Activated naive CD8-positive, alpha-beta T cell treated with anti-CD3 and anti-CD28 coated beads, Interleukin-2, amount 50 U/mL, for 24 hours (primary cell): ENCODE data around the gene IL17RC.
A peak's percentile ranks its signal among the peaks of the same experiment; 100 is the strongest.

Experiments
- ATAC-seq: fragments of 150-1000 bp; cut with Tn5 transposase; one replicate; pipeline ENCODE4 v1.10.0; 2021
- DNase-seq: peaks from one replicate; pipeline ENCODE4 v3.0.0; 2021
- H3K27ac Mint-ChIP-seq: one replicate; pipeline ENCODE4 v1.8.0; 2021; ENCODE audit warnings: mild to moderate bottlenecking, mixed read lengths
- H3K27me3 Mint-ChIP-seq: one replicate; pipeline ENCODE4 v1.8.0; 2021; ENCODE audit warnings: mixed read lengths
- H3K36me3 Mint-ChIP-seq: one replicate; pipeline ENCODE4 v1.8.0; 2021; ENCODE audit warnings: low read depth, mixed read lengths
- H3K4me1 Mint-ChIP-seq: one replicate; pipeline ENCODE4 v1.8.0; 2021; ENCODE audit warnings: mixed read lengths
- H3K4me3 Mint-ChIP-seq: one replicate; pipeline ENCODE4 v1.8.0; 2021; ENCODE audit warnings: mild to moderate bottlenecking, moderate library complexity, mixed read lengths
- H3K9me3 Mint-ChIP-seq: one replicate; pipeline ENCODE4 v1.8.0; 2021; ENCODE audit warnings: mixed read lengths

Gene IL17RC

DNA sequence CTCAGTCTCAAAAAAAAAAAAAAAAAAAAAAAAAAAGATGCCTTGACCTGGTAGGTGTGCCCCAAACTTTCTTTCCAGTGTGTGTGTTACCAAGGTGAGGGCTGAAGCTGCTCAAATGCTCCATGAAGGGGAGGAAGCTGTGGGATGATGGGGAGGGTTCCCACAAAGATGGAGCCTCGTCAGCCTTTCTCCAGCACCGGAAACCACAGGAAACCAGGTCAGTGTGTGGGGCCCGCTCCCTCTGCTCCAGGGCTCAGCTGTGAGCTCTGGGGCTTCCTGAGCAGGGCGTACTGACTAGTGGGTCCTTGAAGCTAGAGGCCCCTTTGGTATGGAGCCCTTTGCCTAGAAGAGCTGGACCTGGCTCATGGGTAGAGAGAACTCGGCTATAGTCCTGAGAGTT is 14.9 kb upstream of the IL17RC start:
- peak; percentile 48 for DNase-seq
- Mint-ChIP-seq H3K27ac (peak overlapping the region; percentile 78), H3K27me3 (no peaks in the 10 kb centered on the region), H3K36me3 (no peaks in the 10 kb centered on the region), H3K4me3 (peak overlapping the region; percentile 65), H3K9me3 (no peaks in the 10 kb centered on the region), H3K4me1 (peaks cover 44% of the 10 kb centered on the region)
- ATAC-seq: peak; percentile 73

DNA sequence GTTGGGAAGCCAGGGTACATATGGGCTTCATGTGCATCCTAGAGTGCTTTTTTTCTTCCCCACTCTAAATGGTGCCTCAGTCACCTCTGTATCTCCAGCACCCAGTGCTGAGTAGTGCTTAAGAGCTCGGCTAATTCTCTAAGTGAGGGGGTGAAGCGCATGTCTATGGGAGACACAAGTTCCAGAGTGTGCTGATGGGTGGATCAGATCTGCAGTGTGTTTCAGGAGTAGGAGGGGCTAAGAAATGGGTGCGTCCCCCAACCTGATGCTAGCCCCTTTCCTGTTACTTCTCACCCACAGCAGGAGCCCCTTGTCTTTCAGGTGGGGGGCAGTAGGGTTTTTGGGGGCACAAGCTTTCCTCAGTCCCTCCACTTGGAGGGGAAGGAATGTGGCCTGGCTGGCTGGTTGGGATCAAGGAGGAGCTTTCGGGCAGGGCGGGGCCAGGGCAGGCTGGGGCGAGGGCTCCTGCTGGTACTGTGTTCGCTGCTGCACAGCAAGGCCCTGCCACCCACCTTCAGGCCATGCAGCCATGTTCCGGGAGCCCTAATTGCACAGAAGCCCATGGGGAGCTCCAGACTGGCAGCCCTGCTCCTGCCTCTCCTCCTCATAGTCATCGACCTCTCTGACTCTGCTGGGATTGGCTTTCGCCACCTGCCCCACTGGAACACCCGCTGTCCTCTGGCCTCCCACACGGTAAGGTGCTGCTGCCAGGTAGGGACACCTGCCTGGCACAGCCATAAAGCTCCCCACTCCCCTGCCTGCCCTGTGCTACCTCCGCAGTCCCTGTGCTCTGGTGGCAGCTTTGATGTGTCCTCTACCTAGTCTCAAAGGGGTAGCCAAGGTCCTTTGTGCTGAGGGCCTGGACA is 14.3 kb upstream of the IL17RC start, which contains the start of gene IL17RE:
TSS of gene IL17RE (plus strand) at position 477 of the 866 bp plus-strand sequence. CDS start at position 562, 85 bp downstream.
- Mint-ChIP-seq H3K4me1 (peaks cover 40% of the 10 kb centered on the region), H3K36me3 (no peaks in the 10 kb centered on the region), H3K4me3 (peak within 1 kb of the TSS; percentile 65), H3K27me3 (no peaks in the 10 kb centered on the region), H3K27ac (peak within 1 kb of the TSS; percentile 78), H3K9me3 (no peaks in the 10 kb centered on the region)
- peak; percentile 73 for ATAC-seq
- DNase-seq: peak; percentile 22

DNA sequence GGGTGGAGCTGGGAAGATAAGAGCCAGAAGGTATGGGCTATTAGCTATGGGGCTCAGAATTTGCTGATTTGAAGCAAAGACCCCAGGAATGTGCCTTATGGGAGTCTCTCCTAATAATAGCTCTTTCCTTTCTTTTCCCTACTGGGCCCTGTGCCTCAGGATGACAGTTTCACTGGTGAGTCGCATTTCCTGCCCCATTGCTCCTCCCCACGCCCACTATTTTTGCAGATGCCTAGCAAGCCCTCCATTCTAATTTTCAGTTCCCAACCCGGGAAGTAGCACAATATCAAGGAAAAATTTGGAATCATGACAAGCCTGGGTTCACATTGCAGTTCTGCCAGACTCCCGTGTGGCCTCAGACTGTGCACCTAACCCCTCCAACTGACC is 13.7 kb upstream of the IL17RC start:
- peak overlapping the region; percentile 65 for H3K4me3 Mint-ChIP-seq
- ATAC-seq (no peak), DNase-seq (peak; percentile 36)
- H3K27ac Mint-ChIP-seq: peak overlapping the region; percentile 67
- H3K27me3 Mint-ChIP-seq: no peaks in the 10 kb centered on the region
- peaks cover 36% of the 10 kb centered on the region for H3K4me1 Mint-ChIP-seq
- H3K36me3 Mint-ChIP-seq: no peaks in the 10 kb centered on the region
- no peaks in the 10 kb centered on the region for H3K9me3 Mint-ChIP-seq

DNA sequence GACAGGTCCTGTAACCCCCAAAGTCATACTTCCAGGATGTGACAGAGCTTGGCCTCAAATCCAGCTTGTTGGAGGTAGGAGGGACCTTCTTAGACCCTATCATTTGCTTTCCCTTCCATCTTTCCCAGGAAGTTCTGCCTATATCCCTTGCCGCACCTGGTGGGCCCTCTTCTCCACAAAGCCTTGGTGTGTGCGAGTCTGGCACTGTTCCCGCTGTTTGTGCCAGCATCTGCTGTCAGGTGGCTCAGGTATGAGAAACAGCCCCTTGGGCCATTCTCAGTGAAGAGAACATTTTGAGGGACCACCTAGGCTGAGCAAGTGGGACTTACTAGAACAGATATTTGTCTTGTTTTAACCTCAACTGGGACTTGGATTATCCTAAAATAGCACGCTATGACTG is 13.0 kb upstream of the IL17RC start:
- Mint-ChIP-seq H3K4me1 (peaks cover 30% of the 10 kb centered on the region), H3K9me3 (no peaks in the 10 kb centered on the region), H3K27me3 (no peaks in the 10 kb centered on the region), H3K36me3 (no peaks in the 10 kb centered on the region), H3K27ac (no peak overlapping the region), H3K4me3 (no peak overlapping the region)
- no peak for ATAC-seq
- no peak for DNase-seq

- H3K36me3 Mint-ChIP-seq: no peaks in the 10 kb centered on the region
- ATAC-seq: no peak
Measured at GRCh38 chr3:9906480-9906879, 10.4 kb upstream of the IL17RC start.

DNA sequence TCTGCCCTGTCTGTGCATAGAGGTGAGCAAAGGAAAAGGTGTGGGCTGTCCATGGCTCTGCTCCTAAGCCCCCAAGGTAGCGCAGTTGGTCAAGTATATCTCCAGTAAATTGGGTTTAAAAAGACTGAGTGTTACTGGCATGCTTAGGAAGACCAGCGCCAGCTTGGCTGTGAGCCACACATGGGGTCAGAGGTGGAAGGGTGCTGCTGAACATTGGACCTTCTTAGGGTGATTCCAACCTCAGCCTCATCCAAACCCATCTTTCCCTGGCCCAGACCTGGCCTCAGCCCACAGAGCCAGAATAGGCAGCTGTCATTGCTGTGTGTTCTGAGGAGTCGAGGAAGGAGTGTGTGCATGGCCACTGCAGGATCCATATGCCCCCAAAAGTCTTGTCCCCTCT is 8.6 kb upstream of the IL17RC start:
- Mint-ChIP-seq H3K4me3 (no peak overlapping the region), H3K9me3 (no peaks in the 10 kb centered on the region), H3K27ac (no peak overlapping the region), H3K4me1 (peaks cover 22% of the 10 kb centered on the region), H3K36me3 (no peaks in the 10 kb centered on the region), H3K27me3 (peaks cover 3% of the 10 kb centered on the region)
- no peak for ATAC-seq
- no peak for DNase-seq

More at GRCh38 chr3:9906480-9906879, 10.4 kb upstream of the IL17RC start:
- Mint-ChIP-seq H3K4me3 (no peak overlapping the region), H3K27ac (no peak overlapping the region), H3K9me3 (no peaks in the 10 kb centered on the region), H3K4me1 (peaks cover 33% of the 10 kb centered on the region), H3K27me3 (peaks cover 3% of the 10 kb centered on the region)
- DNase-seq: no peak

DNA sequence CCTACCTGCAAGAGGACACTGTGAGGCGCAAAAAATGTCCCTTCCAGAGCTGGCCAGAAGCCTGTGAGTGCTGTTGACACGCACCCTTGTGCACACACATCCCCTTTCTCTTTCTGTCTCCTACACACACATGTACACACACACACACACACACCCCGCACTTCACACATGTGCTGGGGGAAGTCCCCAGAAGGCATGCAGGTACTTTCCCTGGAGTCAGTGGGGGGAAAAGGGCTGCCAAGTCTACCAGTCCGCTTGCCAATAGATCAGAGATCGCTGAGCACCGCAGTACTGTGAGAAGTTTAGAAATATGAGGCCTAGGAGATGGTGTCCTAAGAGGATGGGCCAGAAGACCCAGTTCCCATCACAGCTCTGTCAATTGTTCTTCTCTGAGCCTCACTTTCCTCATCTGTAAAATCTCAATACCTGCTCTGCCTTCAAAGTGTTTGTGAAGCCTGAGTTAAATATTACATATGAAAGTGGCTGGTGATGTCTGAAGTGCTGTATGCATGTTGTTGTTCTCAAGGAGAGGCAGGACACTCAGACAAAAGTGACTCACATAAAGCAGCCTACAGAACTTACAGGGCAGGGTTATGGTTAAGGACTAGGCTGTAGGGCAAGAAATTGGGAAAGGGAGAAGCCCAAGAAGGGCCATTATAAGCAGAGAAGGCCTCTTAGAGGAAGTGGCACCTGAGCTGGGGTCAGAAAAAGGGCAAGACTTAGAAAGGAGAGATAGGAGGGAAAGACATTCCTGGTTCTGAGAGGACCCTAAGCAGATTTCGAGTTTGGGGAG is 7.5 kb upstream of the IL17RC start:
- peak; percentile 21 for ATAC-seq
- H3K9me3 Mint-ChIP-seq: no peaks in the 10 kb centered on the region

DNA sequence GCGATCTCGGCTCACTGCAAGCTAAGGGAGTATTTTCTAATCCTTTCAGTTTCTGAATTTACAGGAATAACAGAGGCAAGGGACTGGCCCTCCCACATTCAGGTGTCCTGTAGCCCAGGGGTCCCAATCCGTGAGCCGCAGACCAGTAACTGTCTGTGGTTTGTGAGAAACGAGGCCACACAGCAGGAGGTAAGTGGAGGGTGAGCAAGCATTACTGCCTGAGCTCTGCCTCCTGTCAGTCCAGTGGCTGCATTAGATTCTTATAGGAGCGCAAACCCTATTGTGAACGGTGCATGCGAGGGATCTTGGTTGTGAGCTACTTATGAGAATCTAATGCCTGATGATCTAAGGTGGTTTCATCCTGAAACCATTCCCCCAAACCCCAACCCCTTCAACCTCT is 5.0 kb upstream of the IL17RC start:
- ATAC-seq: no peak
- H3K36me3 Mint-ChIP-seq: no peaks in the 10 kb centered on the region
- peaks cover 27% of the 10 kb centered on the region for H3K4me1 Mint-ChIP-seq
- no peak overlapping the region for H3K27ac Mint-ChIP-seq
- no peak for DNase-seq
- peaks cover 6% of the 10 kb centered on the region for H3K27me3 Mint-ChIP-seq
- H3K4me3 Mint-ChIP-seq: no peak overlapping the region
- no peaks in the 10 kb centered on the region for H3K9me3 Mint-ChIP-seq

More for the DNA sequence above, 7.5 kb upstream of the IL17RC start:
- H3K4me1 Mint-ChIP-seq: peaks cover 16% of the 10 kb centered on the region
- no peak overlapping the region for H3K4me3 Mint-ChIP-seq
- no peaks in the 10 kb centered on the region for H3K36me3 Mint-ChIP-seq
- H3K27me3 Mint-ChIP-seq: peaks cover 6% of the 10 kb centered on the region
- no peak overlapping the region for H3K27ac Mint-ChIP-seq
- no peak for DNase-seq

GRCh38 chr3:9912294-9912935 is 4.5 kb upstream of the IL17RC start:
- H3K4me3 Mint-ChIP-seq: no peak overlapping the region
- H3K4me1 Mint-ChIP-seq: peaks cover 27% of the 10 kb centered on the region
- no peak overlapping the region for H3K27ac Mint-ChIP-seq

GRCh38 chr3:9913601-9914000 is 3.3 kb upstream of the IL17RC start:
- H3K4me1 Mint-ChIP-seq: peaks cover 27% of the 10 kb centered on the region
- no peak for ATAC-seq
- peaks cover 6% of the 10 kb centered on the region for H3K27me3 Mint-ChIP-seq
- H3K9me3 Mint-ChIP-seq: no peaks in the 10 kb centered on the region
- no peak overlapping the region for H3K4me3 Mint-ChIP-seq
- DNase-seq: no peak
- no peaks in the 10 kb centered on the region for H3K36me3 Mint-ChIP-seq
- H3K27ac Mint-ChIP-seq: no peak overlapping the region

More at GRCh38 chr3:9912294-9912935, 4.5 kb upstream of the IL17RC start:
- H3K27me3 Mint-ChIP-seq: peaks cover 6% of the 10 kb centered on the region
- DNase-seq: no peak
- no peak for ATAC-seq
- no peaks in the 10 kb centered on the region for H3K36me3 Mint-ChIP-seq
- no peaks in the 10 kb centered on the region for H3K9me3 Mint-ChIP-seq

- Mint-ChIP-seq H3K27ac (no peak overlapping the region), H3K9me3 (no peaks in the 10 kb centered on the region), H3K4me1 (peaks cover 27% of the 10 kb centered on the region), H3K4me3 (no peak overlapping the region), H3K36me3 (no peaks in the 10 kb centered on the region), H3K27me3 (peaks cover 6% of the 10 kb centered on the region)
- DNase-seq (no peak), ATAC-seq (no peak)
Measured at GRCh38 chr3:9914011-9914410, 2.9 kb upstream of the IL17RC start.

- no peaks in the 10 kb centered on the region for H3K9me3 Mint-ChIP-seq
- no peak overlapping the region for H3K4me3 Mint-ChIP-seq
- DNase-seq: no peak
- H3K27me3 Mint-ChIP-seq: peaks cover 5% of the 10 kb centered on the region
- H3K27ac Mint-ChIP-seq: no peak overlapping the region
- no peaks in the 10 kb centered on the region for H3K36me3 Mint-ChIP-seq
- H3K4me1 Mint-ChIP-seq: peaks cover 20% of the 10 kb centered on the region
- no peak for ATAC-seq
Measured at GRCh38 chr3:9914559-9915253, 2.2 kb upstream of the IL17RC start.

- H3K4me1 Mint-ChIP-seq: peaks cover 19% of the 10 kb centered on the region
- no peaks in the 10 kb centered on the region for H3K36me3 Mint-ChIP-seq
- peak overlapping the region; percentile 59 for H3K27ac Mint-ChIP-seq
- peak; percentile 47 for DNase-seq
- peak; percentile 55 for ATAC-seq
- peak overlapping the region; percentile 68 for H3K4me3 Mint-ChIP-seq
- no peaks in the 10 kb centered on the region for H3K9me3 Mint-ChIP-seq
- H3K27me3 Mint-ChIP-seq: peaks cover 3% of the 10 kb centered on the region
Measured at GRCh38 chr3:9915254-9916141, 1.4 kb upstream of the IL17RC start.
